GM06990 (cell line): ENCODE measurements around the gene CALU.

ENCODE experiments used
- DNase-seq: peaks from one replicate; pipeline ENCODE4 v3.0.0-alpha.2; 2011; ENCODE audit not compliant: insufficient read length; ENCODE audit errors: extremely low read depth
- H3K27me3 ChIP-seq: replicated peaks from 2 replicates; pipeline ENCODE4 v1.6.0; 2011; ENCODE audit warnings: low read length; ENCODE audit not compliant: control insufficient read depth, insufficient read depth
- H3K36me3 ChIP-seq: 2 replicates; pipeline ENCODE4 v1.5.1; 2011; ENCODE audit warnings: low read length; ENCODE audit not compliant: control insufficient read depth, insufficient read depth
- H3K4me3 ChIP-seq: replicated peaks from 2 replicates; pipeline ENCODE4 v1.5.1; 2011; ENCODE audit warnings: low read depth, mild to moderate bottlenecking, control low read depth, low read length
- TF ChIP-seq, protein P1 (sequence below): IDR thresholded peaks from 2 replicates; pipeline ENCODE4 v1.5.1; 2011; ENCODE audit warnings: low read length, control low read depth, mild to moderate bottlenecking, inconsistent platforms; ENCODE audit not compliant: insufficient read depth, poor library complexity, severe bottlenecking

CALU gene

GRCh38 chr7:128791972-128792327, 52.8 kb downstream of the CALU start:
- Histone ChIP-seq H3K4me3 (peak overlapping the region; percentile 79), H3K36me3 (no peaks in the 10 kb centered on the region), H3K27me3 (no peaks in the 10 kb centered on the region; the same call in none of the 2 replicates)
- no peak for DNase-seq
- TF ChIP-seq, protein P1, sequence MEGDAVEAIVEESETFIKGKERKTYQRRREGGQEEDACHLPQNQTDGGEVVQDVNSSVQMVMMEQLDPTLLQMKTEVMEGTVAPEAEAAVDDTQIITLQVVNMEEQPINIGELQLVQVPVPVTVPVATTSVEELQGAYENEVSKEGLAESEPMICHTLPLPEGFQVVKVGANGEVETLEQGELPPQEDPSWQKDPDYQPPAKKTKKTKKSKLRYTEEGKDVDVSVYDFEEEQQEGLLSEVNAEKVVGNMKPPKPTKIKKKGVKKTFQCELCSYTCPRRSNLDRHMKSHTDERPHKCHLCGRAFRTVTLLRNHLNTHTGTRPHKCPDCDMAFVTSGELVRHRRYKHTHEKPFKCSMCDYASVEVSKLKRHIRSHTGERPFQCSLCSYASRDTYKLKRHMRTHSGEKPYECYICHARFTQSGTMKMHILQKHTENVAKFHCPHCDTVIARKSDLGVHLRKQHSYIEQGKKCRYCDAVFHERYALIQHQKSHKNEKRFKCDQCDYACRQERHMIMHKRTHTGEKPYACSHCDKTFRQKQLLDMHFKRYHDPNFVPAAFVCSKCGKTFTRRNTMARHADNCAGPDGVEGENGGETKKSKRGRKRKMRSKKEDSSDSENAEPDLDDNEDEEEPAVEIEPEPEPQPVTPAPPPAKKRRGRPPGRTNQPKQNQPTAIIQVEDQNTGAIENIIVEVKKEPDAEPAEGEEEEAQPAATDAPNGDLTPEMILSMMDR: no peak

- DNase-seq: no peak
Observed at GRCh38 chr7:128792471-128793180, 53.5 kb downstream of the CALU start.

GRCh38 chr7:128793181-128793547, 54.0 kb downstream of the CALU start:
- Histone ChIP-seq H3K4me3 (no peak overlapping the region), H3K27me3 (no peaks in the 10 kb centered on the region; the same call in none of the 2 replicates), H3K36me3 (no peaks in the 10 kb centered on the region)
- no peak for DNase-seq
- TF ChIP-seq, protein P1: no peak

More at GRCh38 chr7:128792471-128793180, 53.5 kb downstream of the CALU start:
- Histone ChIP-seq H3K4me3 (no peak overlapping the region), H3K36me3 (no peaks in the 10 kb centered on the region), H3K27me3 (no peaks in the 10 kb centered on the region; the same call in none of the 2 replicates)
- TF ChIP-seq, protein P1: no peak

DNA sequence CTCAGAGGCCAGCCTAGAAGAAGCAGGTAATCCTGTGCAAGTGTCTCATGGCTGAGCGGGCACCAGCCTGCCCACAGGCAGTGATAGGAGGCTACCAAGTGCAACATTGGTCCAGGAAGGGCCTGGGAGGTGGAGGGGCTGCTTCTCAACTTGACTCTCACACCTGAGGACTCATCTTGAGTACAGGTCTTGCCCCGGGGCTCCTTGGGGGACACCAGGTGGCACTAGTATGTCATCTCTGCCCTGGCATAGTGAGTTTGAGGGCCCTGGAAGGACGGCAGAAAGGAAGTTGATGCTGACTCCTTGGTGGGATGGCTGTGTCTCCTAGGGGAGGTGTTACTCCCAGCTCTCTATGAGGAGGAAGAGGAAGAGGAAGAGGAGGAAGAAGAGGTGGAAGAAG, 54.9 kb downstream of the CALU start:
- DNase-seq: no peak
- Histone ChIP-seq H3K27me3 (no peaks in the 10 kb centered on the region; the same call in 1 of the 2 replicates), H3K36me3 (no peaks in the 10 kb centered on the region), H3K4me3 (no peak overlapping the region)
- TF ChIP-seq, protein P1: peak; percentile 47

DNA sequence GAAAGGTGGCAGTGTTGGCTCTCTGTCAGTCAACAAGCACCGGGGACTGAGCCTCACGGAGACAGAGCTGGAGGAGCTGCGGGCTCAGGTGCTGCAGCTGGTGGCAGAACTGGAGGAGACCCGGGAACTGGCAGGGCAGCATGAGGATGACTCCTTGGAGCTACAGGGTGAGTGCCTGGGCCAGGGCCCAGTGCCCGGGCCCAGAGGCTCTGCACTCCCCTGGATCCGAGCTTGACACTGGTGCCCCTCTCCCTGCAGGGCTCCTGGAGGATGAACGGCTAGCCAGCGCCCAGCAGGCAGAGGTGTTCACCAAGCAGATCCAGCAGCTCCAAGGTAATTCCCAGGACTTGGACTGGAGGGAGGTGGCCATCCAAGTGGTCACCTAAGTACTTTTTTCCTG, 55.3 kb downstream of the CALU start:
- Histone ChIP-seq H3K36me3 (no peaks in the 10 kb centered on the region), H3K27me3 (no peaks in the 10 kb centered on the region), H3K4me3 (no peak overlapping the region)
- no peak for DNase-seq
- TF ChIP-seq, protein P1: no peak
